GM19467 (cell line): Measurements from ENCODE around the gene NUDT14.

Source experiments
- ATAC-seq: cut with Tn5 transposase; IDR thresholded peaks from one replicate; pipeline ENCODE4 v1.9.1; 2021; ENCODE audit warnings: mild to moderate bottlenecking, moderate library complexity; ENCODE audit not compliant: unreplicated experiment

The NUDT14 gene

DNA sequence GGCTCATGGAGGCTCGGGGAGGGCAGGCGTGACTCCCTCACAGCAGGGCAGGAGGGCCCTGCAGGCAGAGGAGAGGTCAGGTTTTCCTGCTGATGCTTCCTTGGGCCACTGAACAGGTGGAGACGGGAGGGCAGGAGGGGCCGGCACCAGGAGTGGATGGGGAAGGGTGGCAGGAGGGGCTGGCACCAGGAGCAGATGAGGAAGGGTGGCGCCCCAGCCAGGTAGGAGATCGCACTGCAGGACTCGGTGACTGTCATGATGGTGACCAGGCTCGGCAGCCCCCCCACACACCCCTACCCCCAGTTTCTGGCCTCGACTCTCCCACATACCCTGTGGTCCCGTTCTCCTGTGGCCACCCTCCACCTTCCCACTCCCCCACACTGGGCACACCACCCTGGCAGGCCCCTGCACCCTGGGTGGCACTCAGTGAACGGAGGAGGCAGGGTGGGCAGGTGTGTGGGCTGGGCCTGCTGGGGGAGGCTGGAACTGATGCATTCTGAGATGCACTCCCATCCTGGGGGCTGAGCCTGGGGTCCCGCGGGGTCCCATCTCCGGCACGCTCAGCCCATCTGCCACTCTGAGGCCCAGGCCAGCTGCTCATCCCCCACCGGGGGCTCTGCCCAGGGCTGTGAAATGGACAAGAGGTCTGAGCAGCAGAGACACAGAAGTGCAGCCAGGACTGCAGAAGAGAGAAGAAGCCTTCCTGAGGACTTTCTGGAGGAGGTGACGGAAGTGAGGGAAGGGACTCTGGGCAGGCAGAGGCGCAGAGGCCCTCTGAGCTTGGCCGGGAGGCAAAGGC lies 2.8 kb downstream of the NUDT14 start:
- no peak for ATAC-seq

DNA sequence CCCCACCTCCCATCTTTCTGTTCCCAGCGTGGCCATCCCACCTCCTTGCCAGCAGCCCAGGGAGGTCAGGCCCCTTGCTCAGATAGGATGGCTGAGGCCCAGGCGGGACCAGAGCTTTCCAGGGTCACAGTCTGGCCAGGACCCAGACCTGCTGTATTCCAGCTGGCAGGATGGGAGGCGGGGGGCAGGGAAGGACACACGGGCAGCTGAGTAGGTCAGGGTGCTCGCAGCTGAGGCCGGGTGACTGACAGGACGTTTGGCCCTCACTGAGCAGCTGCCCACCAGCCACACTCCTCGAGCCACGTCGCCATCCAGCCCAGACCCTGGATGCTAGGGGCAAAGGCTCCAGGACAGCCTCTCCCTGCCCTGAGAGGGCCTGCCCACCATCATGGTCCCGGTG lies 4.0 kb downstream of the NUDT14 start:
- ATAC-seq, result no peak

DNA sequence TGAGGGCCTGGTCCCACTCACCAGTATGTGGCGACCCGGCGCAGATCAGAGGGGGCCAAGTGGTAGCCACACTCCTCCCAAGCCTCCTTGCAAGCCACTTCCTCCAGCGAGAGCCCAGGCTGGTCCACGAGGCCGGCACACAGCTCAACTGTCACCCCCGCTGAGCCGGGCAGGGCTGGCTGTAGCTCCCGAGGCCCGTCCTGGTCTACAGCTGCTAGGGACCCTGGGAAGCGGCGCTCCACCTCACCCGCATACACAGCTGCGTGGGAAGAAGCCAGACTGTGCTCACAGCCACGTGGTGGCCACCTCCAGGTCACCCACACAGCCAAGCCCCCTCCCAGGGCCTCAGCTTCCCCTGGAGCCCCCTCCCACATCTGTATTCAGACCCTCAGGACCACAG lies 4.6 kb downstream of the NUDT14 start:
- ATAC-seq, result no peak

DNA sequence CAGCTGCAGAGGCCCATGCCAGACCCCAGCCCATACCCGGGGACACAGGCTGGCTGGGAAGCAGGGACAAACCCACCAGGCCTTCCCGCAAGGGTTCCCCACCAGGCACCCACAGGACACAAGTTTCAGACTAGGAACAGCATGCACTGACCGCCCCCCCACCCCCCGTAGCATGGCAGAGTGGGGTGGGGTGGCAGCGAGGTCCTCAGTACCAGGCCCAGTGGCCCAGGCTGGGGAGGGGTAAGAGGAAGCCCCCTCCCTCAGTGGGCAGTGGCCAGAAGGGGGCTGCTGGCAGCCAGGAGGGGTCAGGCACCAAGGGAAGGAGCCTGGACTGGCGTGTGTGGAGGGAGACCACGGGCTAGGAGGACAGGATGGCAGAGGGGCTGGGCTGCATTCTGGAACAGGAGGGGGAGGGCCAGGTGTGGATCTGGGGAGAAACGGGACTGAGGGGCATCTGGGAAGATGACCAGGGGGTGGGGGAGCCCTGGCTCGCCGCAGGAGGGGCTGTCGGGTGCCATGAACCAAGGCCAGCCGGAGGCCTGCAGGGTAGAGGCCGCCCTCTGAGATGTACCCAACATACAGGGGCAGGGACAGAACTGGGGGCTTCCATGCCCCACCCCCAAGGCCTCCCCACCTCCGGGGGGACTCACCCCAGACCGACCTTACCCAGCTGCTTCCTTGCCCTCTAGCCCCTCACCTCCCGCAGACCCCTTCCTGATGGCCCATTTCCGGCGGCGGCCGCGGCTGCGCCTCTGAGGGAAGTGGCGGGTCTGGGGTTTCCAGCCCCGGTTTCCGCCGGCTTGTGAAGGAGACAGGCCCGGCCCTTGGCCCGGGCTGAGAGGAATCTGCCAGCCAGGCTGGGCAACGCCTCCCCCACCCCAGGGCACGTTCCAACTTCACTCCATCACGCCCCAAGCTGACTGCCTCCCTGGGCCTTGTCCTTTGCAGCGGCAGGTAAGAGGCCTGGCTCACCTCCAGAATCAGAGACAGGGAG lies 6.9 kb downstream of the NUDT14 start:
- ATAC-seq, result no peak

DNA sequence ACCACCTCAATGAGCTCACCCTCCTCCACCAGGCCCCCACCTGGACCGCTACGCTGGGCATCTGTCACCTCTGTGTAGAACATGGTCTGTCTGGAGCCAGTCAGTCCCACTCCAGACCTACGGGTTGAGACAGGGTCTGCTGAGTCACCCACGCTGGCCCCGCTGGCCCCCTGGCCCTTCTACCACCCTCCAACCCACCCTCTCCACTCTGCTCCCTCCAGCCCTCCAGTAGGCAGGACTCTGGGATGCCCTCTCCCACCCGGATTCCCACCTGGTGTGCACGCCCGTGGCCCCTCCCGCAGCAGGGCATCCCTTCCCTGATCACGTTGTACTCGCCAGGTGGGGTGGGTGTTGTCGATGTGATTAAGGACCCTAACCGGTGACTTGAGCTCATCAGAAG lies 8.0 kb downstream of the NUDT14 start:
- no peak for ATAC-seq

DNA sequence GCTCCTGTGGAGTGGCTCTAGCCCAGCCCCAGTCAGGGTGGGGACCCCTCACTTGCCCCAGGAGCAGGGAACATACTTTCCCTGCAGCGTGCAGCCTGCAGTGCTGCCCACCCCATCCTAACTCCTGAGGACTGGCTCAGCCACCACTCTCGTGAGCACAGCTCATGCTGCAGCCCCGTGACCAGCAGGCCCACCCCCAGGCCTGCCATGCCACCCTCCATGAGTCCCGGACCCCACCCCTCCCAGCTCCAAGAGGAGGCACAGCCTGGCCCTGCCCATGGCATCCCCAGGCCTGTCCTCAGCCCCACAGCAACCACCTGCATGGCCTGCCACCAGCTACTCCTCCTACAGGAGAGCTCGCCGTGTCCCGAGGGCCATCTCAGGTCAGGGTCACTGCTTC lies 8.6 kb downstream of the NUDT14 start:
- no peak for ATAC-seq

DNA sequence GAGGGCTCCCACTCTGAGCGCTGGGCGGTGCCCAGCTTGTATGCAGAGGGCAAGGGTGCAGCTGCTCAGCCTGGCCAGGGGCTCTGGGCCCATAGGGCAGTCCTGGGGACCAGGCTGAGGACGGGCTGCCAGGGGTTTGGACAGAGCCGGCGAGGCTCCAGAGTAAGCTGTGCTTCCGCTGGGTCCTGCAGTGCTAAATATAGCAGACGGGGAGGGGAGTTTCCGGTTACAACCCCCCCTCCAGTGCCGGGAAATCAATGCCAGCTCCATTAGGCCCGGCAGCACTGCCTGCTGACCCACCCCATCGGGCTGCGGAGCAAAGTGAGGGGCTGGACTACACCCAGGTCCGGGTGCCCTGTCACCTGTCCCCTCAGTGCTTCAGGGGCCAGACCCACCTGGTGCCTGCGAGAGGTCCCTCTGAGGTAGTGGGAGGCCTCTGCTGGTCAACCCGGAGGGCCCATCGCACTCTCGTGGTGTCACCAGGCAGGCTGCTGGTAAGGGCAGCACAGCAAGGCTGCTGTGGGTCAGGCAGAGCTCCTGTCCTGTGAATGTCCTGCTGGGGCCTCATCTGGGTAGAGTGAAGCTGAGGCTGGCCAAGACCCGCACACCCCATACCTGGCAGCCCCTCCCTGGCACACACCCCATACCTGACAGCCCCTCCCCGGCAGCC lies 10.0 kb downstream of the NUDT14 start:
- ATAC-seq, result no peak

DNA sequence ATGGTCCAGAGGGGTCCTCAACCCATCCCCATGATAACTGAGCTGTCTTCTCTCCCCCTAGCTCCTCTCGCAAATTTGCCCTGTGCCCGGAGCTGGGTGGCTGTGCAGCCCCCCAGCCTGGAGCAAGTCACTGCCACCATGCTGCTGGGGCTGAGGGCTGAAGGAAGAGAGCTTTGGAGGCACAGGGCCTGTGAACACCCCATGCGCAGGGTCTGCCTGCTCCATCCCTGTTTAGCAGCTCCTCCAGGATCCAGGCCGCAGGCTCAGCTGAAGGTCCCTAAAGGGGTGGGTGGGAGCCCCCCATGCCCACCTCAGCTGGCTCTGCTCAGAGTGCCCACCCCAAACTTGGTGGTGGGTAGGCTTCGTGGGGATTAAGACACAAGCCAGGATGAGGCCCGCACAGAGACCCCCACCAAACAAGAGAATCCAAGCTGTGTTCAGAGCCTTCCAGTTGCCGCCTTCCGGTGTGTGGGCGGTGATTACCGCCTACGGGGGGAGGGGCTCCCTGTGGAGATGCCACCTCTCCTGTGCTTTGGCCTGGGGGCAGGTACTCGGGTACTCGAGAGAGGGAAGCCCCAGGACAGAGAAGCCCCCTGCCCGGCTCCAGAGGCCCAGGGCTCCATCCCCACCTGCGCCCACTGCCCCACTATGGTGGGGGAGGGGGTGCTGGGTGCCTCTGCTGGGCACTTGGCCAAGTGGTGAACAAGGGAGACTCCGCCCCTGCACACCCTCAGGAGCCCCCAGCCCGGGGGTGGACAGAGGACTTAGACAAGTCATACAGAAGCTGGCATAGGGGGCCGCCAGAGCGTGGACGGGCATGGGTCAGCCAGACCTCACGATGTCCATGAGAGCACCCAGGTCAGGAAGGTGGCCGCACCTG lies 11.1 kb downstream of the NUDT14 start:
- ATAC-seq, result no peak

DNA sequence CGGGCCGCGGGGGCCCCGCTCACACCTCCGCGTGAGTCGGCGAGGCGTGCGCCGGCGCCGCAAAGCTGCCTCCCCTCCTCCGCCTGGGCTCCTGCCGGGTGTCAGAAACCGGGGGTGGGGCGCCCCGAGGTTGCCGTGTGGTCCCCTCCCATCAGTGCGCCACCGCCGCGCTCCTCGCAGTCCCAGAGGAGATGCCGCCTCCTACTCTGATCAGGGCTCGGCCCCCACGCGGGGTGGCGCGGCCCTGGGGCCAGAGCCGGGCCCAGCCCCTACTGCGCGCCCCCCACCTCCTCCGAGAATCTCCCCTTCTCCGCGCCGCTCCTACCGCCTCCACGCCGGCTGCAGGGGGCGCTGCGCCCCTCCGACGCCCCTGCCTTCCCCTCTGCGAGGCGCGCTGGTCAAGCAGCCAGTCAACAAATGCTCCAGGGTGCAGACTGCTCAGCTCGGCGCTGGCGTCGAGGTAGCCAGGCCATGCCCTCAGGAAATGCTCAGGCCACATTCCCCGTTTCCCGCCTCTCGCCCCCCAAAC lies 12.1 kb downstream of the NUDT14 start:
- no peak for ATAC-seq

DNA sequence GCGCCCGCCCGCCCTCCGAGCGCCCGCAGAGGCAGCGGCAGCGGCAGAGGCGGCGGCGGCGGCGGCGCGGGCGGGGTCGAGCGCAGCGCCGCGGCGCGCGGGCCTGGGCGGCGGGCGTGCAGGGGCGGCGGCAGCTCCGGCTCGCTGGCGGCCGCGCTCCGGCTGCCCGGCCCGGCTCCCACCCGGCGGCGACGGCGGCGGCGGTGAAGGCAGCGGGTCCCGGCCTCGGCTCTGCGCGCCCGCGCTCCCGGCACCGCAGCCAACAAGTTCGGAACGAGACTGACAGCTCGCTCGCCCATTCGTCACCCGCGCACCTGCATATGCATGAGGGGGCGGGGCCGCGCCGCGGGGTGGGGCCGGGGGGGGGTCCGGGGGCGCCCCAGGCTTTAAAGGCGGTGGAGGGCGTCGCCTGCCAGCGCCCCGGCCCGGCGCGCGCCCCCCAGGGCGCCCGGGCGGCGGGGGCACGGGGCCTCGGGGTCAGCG lies 12.6 kb downstream of the NUDT14 start, which contains the start of gene JAG2:
JAG2 (minus strand) TSS at position 281 of the 483 bp plus-strand sequence. CDS start 356 bp downstream, outside the sequence.
- no peak for ATAC-seq

DNA sequence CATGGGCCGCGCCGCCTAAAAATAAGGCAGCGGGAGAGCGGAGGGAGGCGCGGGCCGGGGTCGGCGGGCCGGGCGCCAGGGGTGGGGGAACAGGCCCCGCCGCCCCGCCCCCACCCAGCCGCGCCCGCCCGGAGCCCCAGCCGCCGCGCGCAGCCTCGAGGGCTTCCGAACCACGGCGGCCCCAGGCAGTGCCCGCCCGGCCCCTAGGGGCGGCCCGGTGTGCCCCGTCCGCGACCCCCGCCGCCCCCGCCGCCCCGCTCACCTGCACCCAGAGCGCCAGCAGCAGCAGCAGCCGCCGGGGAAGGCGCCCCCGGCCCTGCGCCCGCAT lies 13.1 kb downstream of the NUDT14 start:
- no peak for ATAC-seq

DNA sequence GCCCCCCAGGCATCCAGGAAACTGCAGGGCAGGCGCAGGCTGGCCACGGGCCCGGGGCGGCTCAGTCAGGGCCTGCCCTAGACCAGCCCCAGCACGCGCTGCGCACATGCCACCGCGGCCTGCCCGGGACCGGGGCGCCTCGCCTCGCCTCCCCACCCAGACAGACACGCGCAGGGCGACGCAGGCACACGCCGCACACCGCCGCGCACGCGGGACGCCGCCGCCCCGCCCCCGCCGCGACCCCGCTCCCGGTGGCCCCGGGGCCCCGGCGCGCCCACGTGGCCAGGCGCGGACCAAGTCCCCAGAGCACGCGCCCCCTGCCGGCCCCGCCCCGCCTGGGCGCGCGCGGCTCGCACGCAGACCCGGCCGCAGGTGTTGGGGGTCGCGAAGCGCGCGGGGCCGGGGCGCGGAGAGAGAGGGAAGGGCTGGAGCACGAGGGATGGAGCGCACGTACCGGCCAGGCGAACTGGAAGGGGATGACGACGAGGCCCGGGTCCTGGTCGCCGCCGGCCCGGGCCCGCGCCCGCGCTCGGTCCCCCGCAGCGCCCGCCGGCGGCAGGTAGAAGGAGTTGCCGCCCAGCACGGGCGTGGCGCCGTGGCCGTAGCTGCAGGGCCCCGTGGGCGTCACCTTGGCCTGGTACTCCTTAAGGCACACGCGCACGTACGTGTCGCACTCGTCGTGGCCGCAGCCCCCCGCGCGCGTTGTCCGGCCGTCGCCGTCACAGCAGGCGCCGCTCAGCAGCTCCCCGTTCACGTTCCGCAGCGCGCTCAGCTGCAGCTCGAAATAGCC lies 13.6 kb downstream of the NUDT14 start:
- ATAC-seq, result no peak

DNA sequence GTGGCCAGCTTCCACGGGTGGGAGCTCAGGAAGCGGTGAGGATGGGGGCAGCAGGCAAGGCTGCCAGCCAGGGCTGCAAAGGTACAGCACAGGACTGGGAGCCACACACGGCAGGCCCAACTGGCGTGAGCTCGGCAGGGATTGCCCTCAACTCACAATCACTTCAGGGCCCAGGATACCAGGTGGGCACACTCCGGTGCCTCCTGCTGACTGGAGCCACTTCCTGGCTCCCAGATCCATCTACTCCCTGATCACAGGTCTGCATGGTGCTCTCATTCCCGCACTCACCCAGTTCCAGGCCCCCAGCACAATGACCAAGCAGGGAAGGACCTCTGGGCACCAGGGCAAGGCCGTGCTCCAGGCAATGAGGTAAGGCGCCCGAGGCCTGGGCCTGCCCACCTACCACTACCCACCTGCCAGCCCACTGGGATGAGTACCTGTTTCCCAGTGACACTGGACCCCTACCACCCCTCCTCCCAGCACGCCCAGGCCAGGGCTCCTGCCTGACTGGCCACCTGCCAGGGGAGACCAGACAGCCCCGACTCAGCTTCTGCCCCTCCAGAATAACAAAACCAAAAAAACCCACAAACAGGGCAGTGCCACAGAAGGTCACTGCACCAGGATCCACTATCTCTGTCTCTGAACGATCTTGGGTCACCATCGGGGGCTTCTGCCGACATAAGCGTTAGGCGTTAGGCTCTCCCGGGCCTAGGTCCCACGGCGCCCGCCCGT lies 14.4 kb downstream of the NUDT14 start:
- ATAC-seq, result no peak

DNA sequence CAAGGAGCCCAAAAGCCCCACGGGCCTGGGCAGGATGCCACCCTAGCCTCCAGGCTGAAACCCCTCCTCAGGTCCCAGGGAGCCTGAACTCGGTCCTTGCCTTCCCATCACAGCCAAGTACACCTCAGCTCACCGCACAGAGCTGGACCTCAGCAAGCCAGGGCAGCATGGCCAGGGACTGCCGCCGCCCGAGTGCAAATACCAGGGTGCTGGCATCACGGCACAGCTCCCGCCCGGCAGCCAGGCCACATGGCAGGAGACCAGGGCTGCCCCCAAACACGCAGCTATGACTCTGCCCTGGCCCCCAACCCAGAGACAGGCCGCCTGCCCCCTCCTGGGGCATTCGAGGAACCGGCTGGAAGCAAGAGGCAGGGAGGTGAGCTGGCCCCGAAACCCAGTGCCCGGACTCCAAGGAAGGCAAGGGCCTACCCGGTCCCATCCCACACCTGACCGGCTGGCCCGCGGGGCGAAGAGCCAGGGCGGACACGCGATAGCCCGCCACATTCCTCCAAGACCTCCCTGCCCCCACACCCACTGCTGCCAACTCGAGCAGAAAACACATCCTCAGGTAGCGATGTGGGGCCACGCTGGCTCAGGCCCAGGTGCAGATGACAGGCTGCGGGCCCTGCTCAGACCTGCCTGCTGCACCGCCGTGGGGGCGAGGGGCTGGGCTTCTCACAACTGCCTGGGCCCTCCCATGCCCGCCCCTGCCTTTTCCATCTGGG lies 15.2 kb downstream of the NUDT14 start:
- no peak for ATAC-seq

DNA sequence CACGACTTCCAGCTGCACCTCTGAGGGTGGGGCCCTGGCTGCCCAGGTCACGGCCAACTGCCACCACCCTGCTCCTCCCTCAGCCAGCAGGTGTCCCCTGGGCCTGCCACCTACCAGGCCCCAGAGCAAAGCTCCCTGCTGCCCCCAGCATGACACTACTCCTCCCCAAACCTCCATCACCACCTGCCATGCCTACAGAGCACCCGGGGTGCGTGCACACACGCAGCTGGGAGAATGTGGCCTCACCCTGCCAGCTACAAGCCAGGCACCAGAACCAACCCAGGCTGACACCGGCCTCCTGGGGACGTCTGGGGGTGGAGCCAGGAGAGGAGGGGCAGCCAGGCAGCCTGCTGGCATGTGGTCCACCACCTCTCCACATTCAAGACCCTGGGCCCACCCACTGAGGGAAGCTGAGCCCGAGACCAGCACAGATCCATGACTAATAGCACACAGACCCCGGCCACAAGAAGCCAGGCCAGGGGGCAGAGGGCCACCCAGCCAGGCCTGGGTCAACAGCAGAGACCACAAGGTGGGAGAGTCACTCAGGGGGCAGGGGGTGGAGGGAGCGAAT lies 15.9 kb downstream of the NUDT14 start:
- no peak for ATAC-seq

DNA sequence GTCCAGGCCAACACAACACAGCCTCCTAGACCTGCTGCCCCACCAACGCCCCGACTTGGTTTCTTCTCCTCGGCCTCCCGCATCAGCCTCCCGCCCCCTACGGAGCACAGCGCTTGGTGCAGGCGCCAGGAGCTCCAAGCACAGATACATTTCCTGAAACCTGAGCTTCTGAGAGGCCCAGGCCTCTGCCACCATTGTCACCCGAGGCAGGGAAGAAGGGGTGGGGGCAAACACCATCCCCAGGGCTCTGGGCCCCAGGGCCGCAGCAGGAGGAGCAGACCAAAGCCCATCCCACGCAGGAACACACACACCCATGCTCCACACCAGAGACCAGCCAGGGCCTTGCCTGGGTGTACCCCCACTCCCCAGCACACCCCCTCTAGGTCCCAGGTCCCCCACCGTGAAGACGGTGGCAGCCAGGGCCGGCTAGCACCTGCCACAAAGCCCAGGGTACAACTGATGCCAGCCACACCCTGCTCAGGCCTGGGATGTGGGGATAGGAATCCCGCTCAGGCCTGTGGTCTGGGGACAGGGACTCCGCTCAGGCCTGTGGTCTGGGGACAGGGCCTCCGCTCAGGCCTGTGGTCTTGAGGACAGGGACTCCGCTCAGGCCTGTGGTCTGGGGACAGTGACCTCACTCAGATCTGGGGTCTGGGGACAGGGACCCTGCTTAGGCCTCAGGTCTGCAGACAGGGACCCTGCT lies 17.9 kb downstream of the NUDT14 start:
- no peak for ATAC-seq

DNA sequence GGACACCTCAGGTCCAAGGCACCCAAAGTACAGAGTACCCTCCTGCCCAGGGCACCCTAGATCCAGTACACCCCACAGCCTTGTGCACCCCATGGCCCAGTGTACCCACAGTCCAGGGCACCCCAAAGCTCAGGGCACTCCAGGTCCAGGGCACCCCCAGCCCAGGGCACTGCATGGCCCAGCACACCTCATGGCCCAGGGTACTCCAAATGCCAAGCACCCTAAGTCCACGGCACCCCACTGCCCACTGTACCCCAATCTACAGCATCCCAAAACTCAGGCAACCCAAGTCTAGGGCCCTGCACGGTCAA lies 18.5 kb downstream of the NUDT14 start:
- ATAC-seq, result no peak
